Hematopoietic multipotent progenitor cell treated with erythropoietin and hydrocortisone succinate and interleukin-3 and kit ligand, for 8 days (in vitro differentiated cells): ENCODE results near the gene GNAI3.
"Not testable (repeated sequence)": the region's sequence is repeated elsewhere in the genome, so short reads cannot be mapped to it uniquely, and the experiment has no call there.

Experiments used
- DNase-seq: peaks from one replicate; pipeline ENCODE4 v3.0.0-alpha.2; 2015

The GNAI3 gene

DNA sequence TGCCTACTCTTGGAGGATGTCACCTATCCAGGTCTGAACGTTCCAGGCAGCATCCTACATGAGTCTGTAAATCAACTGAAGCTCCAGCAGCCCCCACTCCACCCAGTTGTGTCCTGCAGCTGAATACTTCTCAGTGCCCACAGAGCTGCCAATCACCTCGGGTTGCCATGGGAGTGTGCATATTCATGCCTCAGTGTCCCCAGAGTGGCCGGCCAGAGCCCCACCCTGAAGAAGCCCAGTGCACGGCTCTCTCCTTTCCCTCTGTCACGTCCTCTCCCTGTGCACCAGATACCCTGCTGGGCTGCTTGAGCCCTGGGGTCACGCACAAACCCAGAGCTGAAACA is 91.4 kb downstream of the GNAI3 start:
- no peak for DNase-seq

DNA sequence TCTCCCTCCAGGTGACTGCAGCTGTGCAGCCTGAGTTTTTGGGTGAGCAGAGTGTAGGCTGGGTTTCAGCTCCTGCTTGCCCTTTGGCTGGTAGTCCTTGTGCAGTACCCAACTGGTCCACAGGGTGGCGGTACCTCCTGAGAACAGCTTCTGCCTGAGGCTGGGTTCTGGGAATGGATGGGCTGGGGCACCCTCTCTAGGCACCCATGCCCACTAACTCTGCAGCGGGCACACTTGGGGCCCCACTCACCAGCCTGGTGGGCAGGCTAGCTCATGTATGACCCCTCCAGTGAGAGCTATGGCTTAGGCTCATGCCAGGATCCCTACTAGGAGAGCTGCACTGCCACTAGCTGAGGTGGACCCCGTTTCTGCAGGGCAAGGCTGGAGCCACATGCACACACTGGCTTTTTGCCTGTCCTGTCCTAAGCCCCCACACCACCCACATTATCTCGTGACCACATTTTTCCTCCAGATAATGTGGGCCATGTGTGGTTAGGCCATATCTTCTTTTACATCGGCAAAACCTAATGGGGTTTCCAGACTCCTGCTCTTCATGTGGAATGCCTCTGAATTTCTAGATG is 92.0 kb downstream of the GNAI3 start:
- DNase-seq, result peak; percentile 88

DNA sequence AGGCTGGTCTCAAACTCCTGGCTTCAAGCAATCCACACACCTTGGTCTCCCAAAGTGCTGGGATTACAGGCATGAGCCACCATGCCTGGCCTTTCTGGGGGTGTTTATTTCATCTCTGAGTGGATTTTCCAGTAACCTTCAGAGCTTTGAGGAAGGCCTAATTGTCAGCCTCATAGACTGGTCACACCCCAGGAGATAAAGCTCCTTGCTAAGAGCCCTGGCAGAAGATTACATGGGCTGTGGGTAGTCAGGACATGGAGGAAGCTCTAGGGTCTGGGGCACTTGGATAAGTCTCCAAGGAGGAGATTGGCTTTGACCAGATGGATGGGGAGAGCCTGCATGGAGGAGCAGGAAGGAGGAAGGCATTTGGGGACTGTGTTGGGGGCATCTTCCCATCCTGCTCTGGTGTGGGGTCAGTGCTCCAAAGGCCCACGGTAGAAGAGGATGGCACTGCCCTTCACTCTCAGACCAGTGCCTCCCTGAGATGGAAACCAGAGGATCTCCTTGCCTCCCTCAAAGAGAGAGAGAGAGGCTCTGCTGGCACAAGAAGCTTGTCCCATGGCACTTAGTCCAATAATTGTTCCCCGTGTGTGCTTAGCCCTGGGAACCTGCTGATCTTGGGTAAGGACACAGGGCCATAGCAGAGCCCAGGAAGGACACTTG is 92.8 kb downstream of the GNAI3 start:
- peak; percentile 68 for DNase-seq

GRCh38 chr1:109641861-109642260 is 93.4 kb downstream of the GNAI3 start:
- DNase-seq, result no peak

DNA sequence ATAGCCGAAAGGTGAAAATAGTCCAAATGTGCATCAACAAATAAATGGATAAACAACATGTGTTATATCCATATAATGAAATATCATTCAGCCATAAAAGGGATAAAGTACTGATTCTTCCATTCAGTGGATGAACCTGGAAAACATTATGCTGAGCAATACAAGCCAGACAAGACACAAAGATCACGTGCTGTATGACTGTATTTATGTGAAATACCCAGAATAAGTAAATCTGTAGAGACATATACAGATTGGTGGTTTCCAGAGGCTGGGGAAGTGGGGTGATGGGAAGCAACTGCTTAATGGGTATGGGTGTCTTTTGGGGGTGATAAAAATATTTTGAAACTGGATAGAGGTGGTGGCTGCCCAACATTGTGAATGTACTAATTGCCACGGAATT is 94.2 kb downstream of the GNAI3 start:
- no peak for DNase-seq

DNA sequence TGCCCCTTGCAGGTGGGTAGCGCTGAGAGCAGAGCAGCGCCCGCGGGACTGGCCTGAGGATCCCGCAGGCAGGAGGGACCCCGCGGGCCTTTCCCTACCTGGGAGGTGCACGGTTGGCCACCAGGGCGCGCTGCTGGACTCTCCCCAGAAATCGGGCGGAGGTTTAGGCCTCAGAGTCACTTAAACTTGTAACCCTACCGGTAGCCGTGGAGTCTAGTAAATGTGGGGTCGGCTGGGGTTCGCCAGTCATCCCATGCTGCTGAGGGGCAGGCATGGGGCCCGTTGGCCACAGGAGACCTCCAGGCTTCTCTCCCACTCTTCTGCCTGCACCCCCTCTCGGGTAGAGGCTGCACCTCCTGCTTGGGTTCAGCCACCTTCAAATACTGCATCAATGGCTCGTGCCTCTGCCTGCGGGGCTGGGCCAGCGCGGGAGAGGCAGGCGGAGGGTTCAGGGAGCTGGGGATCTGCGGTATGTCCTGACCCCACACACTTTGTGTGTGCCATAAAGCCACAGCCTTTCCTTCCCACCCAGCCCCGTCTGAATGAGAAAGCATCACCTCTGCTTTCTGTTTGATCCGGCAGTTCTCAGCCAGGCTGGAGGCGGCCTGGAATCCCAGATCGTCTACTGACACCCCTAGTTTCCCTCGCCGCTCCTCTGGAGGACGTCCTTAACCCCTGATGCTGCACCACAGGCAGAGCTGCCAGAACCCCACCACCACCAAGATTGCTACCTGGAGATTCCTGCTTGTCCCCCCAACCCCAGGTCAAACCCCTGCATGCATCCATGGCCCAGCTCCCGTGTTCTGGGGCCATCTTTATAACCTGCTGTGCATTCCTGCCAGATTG is 95.2 kb downstream of the GNAI3 start:
- peak; percentile 84 for DNase-seq

DNA sequence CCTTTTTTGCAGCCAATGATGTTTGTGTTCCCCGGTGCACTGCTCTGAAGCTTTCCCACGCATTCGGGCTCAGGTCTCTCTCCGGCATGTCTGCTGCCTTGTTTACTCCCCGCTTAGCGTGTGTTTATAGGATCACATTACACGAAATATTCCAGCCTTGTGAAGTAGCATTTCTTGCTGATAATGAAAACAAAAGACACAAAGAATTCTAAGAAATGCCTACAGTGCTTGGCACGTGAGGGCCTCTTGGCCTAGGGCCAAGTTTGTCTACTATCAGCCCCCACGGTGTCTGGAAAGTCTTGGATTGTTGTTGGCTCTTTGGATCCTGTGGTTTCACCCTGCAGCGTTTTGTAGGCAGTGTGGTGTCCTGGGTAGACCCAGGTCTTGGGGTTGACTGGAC is 96.3 kb downstream of the GNAI3 start:
- peak; percentile 89 for DNase-seq

- DNase-seq, result peak; percentile 60
These were observed 101.1 kb downstream of the GNAI3 start for GRCh38 chr1:109649491-109649914.

DNA sequence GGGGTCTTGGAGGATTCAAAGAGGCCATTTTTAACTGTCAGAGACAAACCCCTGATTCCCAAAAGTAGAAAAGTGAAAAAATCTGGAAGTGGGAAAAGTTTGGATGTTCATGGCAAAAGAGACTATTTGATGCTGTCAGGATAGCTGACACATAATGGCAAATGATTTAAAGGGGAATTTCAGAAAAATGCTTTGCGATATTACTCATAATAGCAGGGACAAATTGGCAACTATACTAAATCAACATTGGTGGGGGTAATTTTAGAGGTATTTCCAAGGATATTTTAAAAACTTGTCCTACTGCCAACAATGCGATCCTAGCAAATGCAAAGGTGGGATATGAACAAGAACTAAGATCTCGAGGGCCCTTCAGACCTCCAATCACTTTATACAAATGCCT is 102.2 kb downstream of the GNAI3 start:
- no peak for DNase-seq

DNA sequence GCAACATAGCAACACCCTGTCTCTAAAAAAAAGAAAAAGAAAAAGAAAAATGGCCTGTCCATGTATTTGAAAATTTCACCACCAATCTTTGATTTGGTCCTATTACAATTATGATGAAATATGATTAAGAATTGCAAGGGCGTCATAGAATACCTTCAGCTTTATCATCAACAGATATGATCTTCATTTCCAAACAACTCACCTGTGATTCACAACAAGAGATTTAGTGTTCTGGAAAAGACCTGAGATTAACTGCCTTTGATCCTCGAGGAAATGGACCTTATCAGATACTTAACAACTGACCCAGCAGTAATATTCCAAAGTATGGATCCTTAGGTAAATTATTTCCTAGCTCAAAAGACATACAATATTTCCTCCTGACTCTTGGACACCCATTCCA is 104.0 kb downstream of the GNAI3 start:
- no peak for DNase-seq

GRCh38 chr1:109653306-109653705 is 104.9 kb downstream of the GNAI3 start:
- DNase-seq, result no peak

DNA sequence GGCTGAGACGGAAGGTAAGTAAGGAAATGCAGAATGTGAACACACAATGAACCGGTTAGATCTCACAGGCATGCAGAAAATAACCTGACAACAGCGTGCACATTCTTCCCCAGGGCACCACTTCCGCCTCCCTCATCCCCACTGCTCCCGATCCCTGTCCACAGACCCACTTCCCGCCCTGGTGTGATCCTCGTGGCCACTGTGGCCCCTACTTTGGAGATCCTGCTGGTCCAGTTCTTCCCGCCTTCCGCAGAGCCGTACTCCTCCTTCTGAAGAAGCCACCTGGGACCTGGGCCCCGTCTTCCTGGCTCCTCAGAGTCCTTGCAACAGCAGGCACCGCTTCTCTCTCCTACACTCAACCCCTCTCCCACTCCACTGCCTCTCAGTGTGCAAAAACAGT is 106.1 kb downstream of the GNAI3 start:
- no peak for DNase-seq

GRCh38 chr1:109655615-109656519 is 107.5 kb downstream of the GNAI3 start, which contains the start of gene GSTM4:
Gene GSTM4, plus strand, starts transcription at chr1:109656099. Its CDS starts 291 bp downstream, at chr1:109656390.
- DNase-seq, result peak; percentile 72

DNA sequence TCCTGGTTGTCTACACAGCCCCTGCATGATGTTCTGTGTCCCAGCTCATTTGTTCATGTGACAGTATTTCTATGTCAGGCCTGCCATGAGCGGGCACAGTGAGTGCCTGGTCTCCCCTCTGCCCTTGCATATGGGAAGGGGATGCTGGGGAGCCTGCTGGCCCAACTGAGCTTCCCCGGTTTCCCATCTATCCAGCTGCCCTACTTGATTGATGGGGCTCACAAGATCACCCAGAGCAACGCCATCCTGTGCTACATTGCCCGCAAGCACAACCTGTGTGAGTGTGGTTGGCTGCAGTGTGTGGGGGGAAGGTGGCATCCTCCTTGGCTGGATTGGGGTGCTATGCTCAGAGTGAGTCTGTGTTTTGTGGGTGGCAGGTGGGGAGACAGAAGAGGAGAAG is 109.0 kb downstream of the GNAI3 start:
- no peak for DNase-seq

DNA sequence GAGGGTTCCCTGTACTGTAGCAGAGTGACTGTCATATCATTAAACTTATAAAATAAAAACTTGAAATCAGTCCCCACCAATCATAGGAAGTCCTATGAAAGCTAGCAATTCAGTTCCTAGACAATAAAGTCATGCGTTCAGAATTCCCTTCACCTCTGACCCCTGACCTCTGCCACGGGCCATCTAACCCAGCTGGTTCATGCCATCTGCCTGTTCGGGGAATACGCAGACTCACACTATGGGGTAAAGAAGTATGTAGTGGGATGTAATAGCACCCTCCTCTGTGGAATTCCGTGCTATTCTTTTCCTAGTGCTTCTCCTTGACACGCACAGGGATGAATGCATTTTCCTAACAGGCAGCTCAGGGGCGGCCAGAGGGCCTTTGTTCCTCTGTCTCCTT is 109.6 kb downstream of the GNAI3 start:
- DNase-seq, result no peak

DNA sequence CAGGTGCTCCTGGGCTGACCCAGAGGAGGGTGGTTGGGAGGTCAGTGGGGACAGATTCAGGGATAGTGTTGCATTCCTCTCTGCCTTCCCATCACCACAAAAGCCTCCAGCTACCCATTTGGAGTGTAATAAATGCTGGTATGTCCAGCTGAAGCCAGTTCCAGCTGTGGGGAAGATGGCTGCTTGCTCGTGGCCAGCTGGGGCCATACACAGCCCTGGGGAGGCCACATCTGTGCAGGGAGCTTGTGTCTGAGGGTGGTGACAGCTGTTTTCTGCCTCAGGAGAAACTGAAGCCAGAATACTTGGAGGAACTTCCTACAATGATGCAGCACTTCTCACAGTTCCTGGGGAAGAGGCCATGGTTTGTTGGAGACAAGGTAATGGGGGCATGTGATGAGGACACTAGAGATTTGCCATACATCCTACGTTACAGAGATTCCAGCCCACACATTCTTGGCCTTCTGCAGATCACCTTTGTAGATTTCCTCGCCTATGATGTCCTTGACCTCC is 110.2 kb downstream of the GNAI3 start:
- no peak for DNase-seq

DNA sequence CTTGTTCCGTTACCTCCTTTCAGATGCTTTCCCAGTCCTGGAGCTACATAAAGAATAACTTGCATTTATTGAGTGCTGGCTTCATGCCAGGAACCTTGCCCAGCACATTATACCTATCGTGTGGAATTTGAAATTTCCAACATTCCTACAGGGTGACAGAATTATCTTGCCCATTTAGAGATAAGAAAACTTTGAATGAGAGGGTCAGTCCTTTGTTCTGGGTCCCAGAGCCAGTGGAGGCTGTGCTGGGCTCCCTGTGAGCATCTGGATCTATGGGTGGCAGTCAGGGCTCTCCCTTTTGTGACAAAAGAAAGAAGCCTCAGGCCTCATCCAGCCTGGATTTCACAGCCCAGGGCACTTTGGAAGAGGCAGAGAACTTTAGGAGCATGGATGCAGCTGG is 110.7 kb downstream of the GNAI3 start:
- DNase-seq, result no peak

DNA sequence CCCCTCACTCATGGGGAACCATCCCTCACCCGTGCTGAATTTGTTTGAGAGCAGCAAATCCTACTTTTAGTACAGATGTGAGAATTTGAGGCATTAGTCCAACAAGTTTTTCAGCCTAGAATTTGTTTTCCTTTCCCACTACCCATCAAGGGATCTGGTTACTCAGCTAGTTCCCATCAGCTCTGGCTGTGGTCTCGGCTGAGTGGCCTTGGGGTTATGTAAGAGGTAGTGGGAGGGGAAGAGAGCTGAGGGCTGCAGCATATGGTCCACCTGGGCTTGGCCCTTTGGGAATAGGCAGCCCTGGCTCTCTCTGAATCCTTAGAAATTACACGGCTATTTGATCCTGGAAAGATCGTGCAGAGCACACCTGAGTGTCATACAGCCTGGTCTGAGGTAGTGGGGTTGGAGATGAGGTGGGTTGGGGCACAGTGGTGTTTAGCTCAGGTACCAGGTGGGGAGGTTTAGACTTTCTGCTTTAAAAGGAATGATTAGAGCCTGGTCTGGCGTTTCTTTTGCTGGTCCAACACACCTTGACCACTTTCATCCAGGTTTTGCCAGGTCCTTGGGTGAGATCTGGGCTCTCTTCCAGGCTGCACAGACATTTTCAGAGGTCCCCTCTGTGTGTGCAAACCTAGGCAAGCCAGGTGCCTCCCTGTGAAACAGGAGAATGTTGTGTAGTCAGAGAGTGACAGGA is 111.7 kb downstream of the GNAI3 start:
- DNase-seq, result no peak

DNA sequence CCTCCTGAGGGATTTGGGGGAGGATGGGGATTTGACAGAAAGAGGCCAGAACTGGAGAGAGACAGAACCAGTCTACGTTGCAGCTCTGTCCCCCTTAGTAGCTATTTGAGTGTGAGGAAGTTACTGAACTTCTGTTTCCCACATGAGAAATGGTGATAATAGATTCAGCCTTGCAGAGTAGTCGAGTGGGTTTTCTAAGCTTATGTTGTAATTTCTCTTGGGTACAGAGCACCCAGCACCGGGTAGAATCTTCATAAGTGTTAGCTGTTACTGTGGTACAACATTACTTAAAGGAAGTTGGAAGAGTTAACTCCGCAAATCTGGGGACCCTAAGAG is 112.2 kb downstream of the GNAI3 start:
- not testable (repeated sequence) for DNase-seq

DNA sequence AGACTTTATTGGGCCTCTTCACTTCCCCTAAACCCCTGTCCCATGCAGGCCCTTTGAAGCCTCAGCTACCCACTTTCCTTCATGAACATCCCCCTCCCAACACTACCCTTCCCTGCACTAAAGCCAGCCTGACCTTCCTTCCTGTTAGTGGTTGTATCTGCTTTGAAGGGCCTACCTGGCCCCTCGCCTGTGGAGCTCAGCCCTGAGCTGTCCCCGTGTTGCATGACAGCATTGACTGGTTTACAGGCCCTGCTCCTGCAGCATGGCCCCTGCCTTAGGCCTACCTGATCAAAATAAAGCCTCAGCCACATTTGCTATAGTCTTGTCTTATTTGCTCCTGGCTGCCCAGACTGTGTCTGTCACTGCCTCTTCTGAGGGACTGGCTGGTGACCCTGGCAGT is 113.0 kb downstream of the GNAI3 start:
- DNase-seq, result no peak

DNA sequence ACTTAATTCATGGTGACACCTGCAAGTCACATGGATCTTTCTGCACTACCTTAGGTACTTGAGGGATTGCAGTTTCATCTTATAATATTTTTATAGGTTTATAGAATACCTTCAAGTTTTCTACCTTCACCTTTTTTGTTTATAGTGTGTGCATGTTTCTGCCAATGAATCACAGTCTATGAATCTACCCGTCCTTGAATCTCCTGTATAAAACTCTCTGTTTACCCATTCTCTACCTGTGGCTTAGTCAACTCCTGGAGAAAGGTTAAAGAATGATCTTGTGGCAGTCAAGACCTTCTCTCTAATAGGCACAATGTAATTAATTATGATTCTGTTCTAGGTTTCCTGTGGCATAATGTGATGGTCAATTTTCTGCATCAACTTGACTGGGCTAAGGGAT is 116.3 kb downstream of the GNAI3 start:
- DNase-seq, result no peak

DNA sequence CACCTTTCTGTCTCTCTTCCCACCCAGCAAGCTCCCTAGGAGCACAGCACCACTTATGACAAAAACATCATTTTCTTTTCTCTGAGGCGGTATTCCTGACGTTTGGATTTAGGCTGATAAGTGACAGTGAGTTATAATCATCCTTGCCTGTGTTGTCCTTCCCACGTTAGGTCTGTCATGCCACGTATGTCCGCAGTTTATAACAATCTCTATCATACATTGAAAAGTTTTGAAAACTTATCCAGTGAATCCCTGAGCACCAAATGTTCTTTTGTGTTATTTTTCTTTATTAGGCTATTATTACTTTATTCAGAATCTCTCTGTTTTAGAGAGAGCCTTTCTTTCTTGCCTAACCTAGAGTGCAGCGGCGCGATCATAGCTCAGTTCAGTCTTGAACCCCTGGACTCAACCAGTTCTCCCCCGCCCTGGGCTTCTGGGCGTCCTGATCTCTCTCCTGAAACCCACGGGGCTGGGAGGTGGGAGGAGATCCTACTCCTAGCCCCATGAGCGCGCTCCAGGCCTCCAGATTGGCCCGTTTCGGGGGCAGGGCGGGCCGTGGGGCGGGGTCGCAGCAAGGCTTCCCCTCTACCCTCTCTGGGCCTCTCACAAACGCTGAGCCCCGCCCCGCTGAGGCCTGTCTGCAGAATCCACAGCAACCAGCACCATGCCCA is 119.2 kb downstream of the GNAI3 start, which contains the start of gene GSTM2:
TSS of gene GSTM2 (plus strand) at position 606 of the 671 bp plus-strand sequence. CDS start at position 665, 59 bp downstream.
- peak; percentile 90 for DNase-seq
